HG03097 (cell line): ENCODE measurements around the gene GLIPR1L2.
A peak's percentile ranks its signal among the peaks of the same experiment; 100 is the strongest.

Experiments used
- ATAC-seq: cut with Tn5 transposase; IDR thresholded peaks from one replicate; pipeline ENCODE4 v1.9.1; 2021; ENCODE audit not compliant: unreplicated experiment, low FRiP score

GLIPR1L2 gene

GRCh38 chr12:75471902-75472890 is 81.3 kb downstream of the GLIPR1L2 start:
- no peak for ATAC-seq

DNA sequence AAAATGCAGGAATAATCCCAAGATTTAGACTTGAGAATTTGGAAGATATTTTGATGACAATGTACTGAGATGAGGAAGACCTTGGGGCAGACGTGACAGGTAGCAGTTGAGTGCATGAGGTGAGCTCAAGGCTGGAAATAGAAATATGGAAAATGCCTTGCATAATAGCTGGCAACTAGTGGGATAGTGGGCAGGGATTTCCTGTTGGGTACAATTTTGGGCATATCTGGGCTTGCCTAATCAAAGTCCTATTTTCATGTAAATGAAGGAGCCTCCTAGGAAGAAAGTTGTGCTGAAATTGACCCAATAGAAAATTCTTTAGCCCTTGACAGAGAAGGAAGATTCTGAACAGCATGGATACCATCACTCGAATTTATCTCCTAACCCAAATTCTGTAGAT is 83.2 kb downstream of the GLIPR1L2 start:
- ATAC-seq, result no peak

DNA sequence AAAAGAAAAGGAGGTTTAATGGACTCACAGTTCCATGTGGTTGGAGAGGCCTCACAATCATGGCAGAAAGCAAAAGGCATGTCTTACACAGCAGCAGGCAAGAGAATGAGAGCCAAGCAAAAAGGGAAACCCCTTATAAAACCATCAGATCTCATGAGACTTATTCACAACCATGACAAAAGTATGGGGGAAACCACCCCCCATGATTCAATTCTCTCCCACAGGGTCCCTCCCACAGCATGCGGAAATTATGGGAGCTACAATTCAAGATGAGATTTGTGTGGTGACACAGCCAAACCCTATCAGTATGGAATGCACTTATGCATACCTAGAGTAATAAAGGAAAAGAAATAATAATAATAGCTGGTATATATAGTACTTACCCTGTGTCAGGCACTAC is 85.2 kb downstream of the GLIPR1L2 start:
- no peak for ATAC-seq

GRCh38 chr12:75477137-75477536 is 86.2 kb downstream of the GLIPR1L2 start:
- no peak for ATAC-seq

DNA sequence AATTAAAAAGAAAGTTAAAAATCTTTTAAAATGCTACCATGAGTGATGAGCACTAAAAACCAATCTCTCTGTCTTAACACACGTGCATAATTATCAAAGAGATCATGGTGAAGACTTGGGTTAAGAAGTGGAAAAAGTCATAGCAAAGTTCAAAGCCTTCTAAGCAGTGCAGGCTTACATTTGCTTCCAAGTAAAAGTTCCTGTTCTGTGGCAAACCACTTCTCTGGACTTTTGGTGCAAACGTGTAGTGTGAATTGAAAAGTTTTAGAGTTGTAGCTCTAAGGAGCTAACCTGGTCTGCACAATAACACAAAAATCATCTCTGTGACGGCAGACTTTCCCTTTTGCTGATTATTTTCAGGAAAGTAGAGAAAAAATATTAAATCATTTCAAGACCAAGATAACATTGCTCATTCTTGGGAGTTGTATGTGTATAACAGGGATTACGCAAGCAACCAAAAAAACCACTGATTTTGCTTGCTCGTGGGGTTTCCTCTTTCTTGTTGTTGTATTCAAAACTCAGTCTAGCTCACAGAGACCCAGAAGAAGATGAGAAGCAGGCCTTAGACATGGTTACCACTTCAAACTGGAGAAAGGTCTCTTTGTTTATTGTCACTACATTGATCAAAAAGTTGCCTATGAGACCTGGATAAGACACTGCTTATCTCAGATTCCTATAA is 87.4 kb downstream of the GLIPR1L2 start:
- ATAC-seq, result no peak

GRCh38 chr12:75479963-75480461 is 89.1 kb downstream of the GLIPR1L2 start:
- peak; percentile 41 for ATAC-seq

DNA sequence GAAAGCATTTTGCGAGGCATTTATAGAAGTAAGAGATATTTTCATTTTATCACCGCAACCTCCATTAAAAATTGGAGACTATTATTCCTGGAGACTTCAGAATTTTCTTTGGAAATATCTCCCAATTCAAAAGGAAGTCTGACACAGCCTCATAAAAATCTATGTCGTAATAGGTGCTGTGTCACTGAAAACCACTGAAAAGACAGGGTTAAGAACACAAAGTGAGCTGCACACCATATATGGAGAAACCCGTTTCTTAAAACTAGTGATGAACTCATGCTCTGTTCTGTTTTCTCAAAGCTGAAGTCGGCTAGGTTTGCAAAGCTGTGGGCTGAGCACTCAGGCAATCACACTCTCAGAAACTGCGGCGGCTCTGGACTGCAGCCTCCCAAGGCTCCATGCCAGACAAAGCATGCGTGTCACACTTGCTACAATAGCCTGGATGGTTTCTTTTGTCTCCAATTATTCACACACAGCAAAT is 89.6 kb downstream of the GLIPR1L2 start, which contains the start of gene GLIPR1:
Gene GLIPR1 (plus strand): TSS at position 287 of the 481 bp plus-strand sequence. CDS start 126 bp downstream, at position 413.
- ATAC-seq, result peak; percentile 93

DNA sequence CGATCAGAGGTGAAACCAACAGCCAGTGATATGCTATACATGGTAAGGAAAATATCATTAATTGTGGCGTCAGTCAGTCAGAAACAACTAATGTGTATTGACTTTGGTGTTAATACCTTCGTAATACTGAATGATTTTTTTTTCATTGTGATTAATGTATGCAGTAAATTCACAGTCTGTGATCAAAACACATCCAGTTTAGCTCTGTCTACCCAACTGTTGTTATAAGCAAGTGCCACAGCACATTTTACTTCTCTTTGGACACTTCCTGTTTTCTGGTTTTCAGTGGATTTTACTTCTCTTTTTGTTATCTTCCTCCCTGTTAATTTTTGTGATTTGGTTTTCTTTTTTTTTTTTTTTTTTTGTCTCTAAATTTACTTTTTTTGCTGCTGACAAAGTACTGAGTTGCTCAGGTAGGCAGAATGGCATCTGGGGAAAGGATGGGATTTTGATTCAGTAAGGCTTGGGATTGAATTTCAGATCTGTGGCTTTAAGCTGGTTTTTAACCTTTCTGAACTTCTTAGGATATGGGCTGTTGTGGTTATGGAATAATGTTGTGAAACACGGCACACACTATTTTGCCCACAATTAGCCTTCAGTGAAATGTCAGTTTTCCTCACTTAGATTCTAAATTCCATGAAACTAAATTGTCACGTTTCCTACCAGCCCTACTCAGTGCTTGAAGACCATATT is 90.3 kb downstream of the GLIPR1L2 start:
- peak; percentile 2 for ATAC-seq

- no peak for ATAC-seq
Observed at GRCh38 chr12:75481774-75482173, 90.9 kb downstream of the GLIPR1L2 start.
